Activated naive CD4-positive, alpha-beta T cell treated with anti-CD3 and anti-CD28 coated beads, Interleukin-2, amount 50 U/mL, for 72 hours (primary cell): ENCODE data around the gene SHROOM4. TPM values are rescaled to one million over a fixed set of nuclear protein-coding genes. Genes with fewer than 3 reads are reported as not detected.
A peak's percentile ranks its signal among the peaks of the same experiment; 100 is the strongest.

Source experiments
- ATAC-seq, 2 donors: fragments of 150-1000 bp; cut with Tn5 transposase; 2 replicates each; pipeline ENCODE4 v1.10.0; 2021; ENCODE audit warnings: mild to moderate bottlenecking in 2 of 2, moderate library complexity in 2 of 2
- DNase-seq, 2 donors: peaks; one replicate each; pipeline ENCODE4 v3.0.0; 2021 to 2022; ENCODE audit warnings: low spot score in 2 of 2
- H3K27ac Mint-ChIP-seq, 2 donors: one replicate each; pipeline ENCODE4 v1.8.0; 2022; ENCODE audit warnings: mild to moderate bottlenecking in 2 of 2, mixed read lengths in 2 of 2
- H3K36me3 Mint-ChIP-seq, 2 donors: one replicate each; pipeline ENCODE4 v1.8.0; 2022; ENCODE audit warnings: mixed read lengths in 2 of 2
- H3K9me3 Mint-ChIP-seq, 2 donors: one replicate each; pipeline ENCODE4 v1.8.0; 2022; ENCODE audit warnings: mixed read lengths in 2 of 2
- total RNA-seq, 2 donors: library from RNA; stranded (reverse); gene quantifications; one replicate each; pipeline ENCODE4 v1.2.3, GENCODE V29; 2022

SHROOM4 gene
- total RNA-seq, 2 donors from 2014 or later, result not detected

DNA sequence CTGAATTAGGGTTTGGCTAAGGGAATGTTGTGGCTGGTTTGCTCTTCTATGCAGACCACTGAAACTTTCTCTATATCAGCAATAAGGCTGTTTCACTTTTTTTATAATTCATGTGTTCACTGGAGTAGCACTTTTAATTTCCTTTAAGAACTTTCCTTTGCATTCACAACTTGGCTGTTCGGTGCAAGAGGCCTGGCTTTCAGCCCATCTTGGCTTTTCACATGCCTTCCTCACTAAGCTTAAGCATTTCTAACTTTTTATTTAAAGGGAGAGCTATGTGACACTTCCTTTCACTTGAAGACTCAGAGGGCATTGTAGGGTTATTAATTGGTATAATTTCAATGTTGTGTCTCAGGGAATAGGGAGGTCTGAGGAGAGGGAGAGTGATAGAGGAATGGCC is 142.3 kb downstream of the SHROOM4 start:
- H3K27ac Mint-ChIP-seq, result no peak overlapping the region
- ATAC-seq, result no peak

GRCh38 chrX:50668860-50669259 is 145.1 kb downstream of the SHROOM4 start:
- H3K27ac Mint-ChIP-seq, result no peak overlapping the region
- no peaks in the 10 kb centered on the region for H3K9me3 Mint-ChIP-seq
- no peaks in the 10 kb centered on the region for H3K36me3 Mint-ChIP-seq
- DNase-seq, result no peak
- ATAC-seq, result no peak

More for the DNA sequence above, 142.3 kb downstream of the SHROOM4 start:
- H3K36me3 Mint-ChIP-seq, result no peaks in the 10 kb centered on the region
- no peaks in the 10 kb centered on the region for H3K9me3 Mint-ChIP-seq
- DNase-seq, result no peak

DNA sequence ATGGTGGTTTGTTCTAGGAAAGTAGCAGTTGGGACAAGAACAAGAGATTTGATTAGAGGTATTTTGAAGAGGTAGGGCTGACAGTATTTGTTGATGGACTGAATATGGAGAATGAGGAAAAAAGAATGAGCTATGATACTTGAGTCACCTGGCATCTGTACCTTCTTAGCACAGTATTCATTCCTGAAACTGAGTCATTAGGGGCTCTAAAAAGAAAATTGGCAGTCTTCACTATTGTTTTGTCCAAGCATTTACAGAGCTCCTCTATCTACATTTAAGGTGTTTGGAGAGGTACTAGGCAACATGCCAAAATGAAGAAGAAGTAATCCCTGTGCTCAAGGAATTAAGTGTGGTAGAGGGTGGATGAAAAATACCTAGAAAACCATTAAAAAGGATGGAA is 165.8 kb downstream of the SHROOM4 start:
- no peak overlapping the region for H3K27ac Mint-ChIP-seq
- ATAC-seq, result no peak

GRCh38 chrX:50644496-50644895 is 169.5 kb downstream of the SHROOM4 start:
- H3K36me3 Mint-ChIP-seq, result no peaks in the 10 kb centered on the region
- DNase-seq (no peak), ATAC-seq (no peak)
- H3K9me3 Mint-ChIP-seq, result no peaks in the 10 kb centered on the region
- no peak overlapping the region for H3K27ac Mint-ChIP-seq

More for the DNA sequence above, 165.8 kb downstream of the SHROOM4 start:
- DNase-seq, result no peak
- Mint-ChIP-seq H3K36me3 (no peaks in the 10 kb centered on the region), H3K9me3 (no peaks in the 10 kb centered on the region)

DNA sequence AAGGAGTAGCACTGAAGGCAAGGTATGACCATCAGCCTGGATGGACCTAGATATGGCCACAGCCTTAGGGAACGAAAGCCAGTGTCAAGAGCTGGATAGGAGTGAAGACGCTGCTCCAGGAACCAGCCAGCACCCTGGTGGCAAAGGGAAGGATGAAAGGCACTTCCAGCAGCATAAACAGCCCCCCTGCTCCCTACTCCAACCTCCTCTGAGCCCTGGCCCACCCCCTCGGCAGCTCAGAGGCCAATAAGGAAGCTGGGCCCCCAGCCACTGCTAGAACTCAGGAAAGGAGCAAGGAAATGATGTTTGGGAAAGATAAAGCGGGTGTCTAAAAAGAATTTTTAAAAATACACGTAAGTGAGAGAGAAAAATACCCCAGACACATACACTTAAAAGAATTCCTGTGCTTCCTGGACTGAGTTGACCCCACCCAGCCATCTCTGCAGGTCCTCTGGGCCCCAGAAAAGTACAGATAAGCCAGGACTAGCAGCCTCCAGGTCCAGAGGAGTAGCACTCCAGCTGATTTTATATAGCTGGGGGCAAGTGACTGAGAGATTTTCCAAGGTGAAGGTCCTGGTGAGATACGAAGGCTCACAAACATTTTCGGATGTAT is 170.4 kb downstream of the SHROOM4 start:
- no peak for DNase-seq
- no peaks in the 10 kb centered on the region for H3K9me3 Mint-ChIP-seq

DNA sequence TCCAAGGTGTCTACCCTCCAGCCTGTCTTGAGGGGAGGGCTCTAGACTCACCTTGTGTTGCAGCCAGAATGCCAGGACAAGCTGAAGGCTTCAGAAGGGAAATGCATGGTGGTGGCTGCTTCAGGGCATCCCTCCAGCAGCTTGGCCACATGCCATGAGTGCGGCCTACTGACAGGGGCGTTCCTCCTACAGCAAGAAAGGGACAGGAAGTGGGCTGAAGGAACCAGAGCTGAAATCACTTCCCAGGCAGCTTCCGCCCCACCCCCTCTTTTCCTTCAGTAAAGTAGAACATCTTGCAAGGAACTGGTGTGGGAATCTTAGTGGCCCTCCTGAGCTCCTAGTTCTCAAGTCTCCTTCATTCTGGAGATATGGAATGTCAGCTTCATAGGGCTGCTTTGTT is 175.9 kb downstream of the SHROOM4 start:
- no peaks in the 10 kb centered on the region for H3K9me3 Mint-ChIP-seq
- no peaks in the 10 kb centered on the region for H3K36me3 Mint-ChIP-seq
- ATAC-seq, result no peak
- H3K27ac Mint-ChIP-seq, result no peak overlapping the region
- no peak for DNase-seq

More for the DNA sequence above, 170.4 kb downstream of the SHROOM4 start:
- H3K27ac Mint-ChIP-seq, result no peak overlapping the region
- no peak for ATAC-seq
- H3K36me3 Mint-ChIP-seq, result no peaks in the 10 kb centered on the region

GRCh38 chrX:50635817-50636365 is 178.1 kb downstream of the SHROOM4 start:
- H3K27ac Mint-ChIP-seq, result no peak overlapping the region
- no peaks in the 10 kb centered on the region for H3K36me3 Mint-ChIP-seq
- DNase-seq (no peak), ATAC-seq (no peak)
- no peaks in the 10 kb centered on the region for H3K9me3 Mint-ChIP-seq

DNA sequence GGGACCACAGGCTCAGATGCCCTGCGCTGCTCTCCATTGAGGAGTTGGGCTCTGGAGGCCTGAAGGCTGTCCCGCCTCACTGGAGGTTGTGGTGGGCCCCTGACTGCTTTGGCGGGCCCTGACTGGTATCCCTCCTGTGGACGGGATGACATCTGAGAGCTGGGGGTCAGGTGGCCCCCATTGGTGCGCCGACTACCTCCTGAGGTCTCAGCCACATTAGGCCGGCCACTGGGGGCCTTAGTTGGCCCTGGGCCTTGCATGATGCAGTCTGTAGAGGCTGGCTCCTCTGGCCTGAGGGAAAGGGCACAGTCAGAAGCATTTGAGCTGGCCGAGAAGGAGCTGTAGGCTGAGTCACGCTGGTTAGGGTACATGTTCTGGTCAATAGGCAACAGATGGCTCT is 178.8 kb downstream of the SHROOM4 start:
- DNase-seq, result no peak
- Mint-ChIP-seq H3K36me3 (no peaks in the 10 kb centered on the region), H3K9me3 (no peaks in the 10 kb centered on the region), H3K27ac (no peak overlapping the region)
- ATAC-seq, result no peak

DNA sequence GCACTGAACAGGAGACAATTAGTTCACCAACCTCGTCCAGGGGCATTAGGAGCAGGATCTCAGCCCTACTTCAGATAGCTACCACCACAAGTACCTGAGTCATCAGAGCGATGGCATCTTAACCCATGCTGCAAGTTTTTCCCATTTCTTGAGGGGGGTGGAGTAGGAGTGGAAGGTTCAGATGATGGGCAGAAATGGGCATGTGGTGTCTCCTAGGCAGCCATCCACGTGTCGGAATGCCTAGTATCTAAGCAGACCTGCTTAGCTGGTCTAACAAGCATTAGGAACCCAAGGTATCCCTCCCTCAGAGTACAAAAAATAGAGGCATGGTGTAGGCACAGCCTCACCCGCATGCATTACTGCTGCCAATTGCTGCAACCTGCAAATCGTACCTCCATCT is 184.2 kb downstream of the SHROOM4 start:
- Mint-ChIP-seq H3K9me3 (no peaks in the 10 kb centered on the region), H3K27ac (no peak overlapping the region), H3K36me3 (no peaks in the 10 kb centered on the region)
- DNase-seq, result no peak
- ATAC-seq, result no peak

- no peaks in the 10 kb centered on the region for H3K36me3 Mint-ChIP-seq
- DNase-seq, result no peak
- no peak overlapping the region for H3K27ac Mint-ChIP-seq
- H3K9me3 Mint-ChIP-seq, result no peaks in the 10 kb centered on the region
- no peak for ATAC-seq
Measured at GRCh38 chrX:50627696-50628095, 186.3 kb downstream of the SHROOM4 start.

DNA sequence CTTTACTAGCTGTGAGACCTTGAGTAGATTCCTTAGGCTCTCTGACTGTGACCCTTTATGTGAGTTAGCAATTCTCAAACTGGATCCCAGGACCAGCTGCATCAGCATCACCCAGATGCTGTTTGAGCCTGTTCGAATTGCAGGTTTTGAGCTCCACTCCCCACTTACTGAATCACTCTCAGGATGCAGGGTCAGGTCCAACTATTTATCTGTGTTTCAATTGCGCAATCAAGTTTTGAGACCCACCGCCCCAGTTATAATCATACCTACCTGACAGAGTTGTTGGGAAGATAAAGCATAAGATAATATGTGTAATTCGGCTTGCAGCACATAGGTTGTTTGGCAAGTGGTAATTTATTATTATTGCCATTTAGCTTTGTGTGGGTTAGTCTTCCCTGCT is 187.6 kb downstream of the SHROOM4 start:
- Mint-ChIP-seq H3K27ac (no peak overlapping the region), H3K36me3 (no peaks in the 10 kb centered on the region)
- ATAC-seq, result no peak

GRCh38 chrX:50622751-50623150 is 191.2 kb downstream of the SHROOM4 start:
- H3K36me3 Mint-ChIP-seq, result no peaks in the 10 kb centered on the region
- H3K9me3 Mint-ChIP-seq, result no peaks in the 10 kb centered on the region
- DNase-seq (no peak), ATAC-seq (peak in 1 of 2 donors; percentile 56)
- no peak overlapping the region for H3K27ac Mint-ChIP-seq

More for the DNA sequence above, 187.6 kb downstream of the SHROOM4 start:
- no peak for DNase-seq
- no peaks in the 10 kb centered on the region for H3K9me3 Mint-ChIP-seq

DNA sequence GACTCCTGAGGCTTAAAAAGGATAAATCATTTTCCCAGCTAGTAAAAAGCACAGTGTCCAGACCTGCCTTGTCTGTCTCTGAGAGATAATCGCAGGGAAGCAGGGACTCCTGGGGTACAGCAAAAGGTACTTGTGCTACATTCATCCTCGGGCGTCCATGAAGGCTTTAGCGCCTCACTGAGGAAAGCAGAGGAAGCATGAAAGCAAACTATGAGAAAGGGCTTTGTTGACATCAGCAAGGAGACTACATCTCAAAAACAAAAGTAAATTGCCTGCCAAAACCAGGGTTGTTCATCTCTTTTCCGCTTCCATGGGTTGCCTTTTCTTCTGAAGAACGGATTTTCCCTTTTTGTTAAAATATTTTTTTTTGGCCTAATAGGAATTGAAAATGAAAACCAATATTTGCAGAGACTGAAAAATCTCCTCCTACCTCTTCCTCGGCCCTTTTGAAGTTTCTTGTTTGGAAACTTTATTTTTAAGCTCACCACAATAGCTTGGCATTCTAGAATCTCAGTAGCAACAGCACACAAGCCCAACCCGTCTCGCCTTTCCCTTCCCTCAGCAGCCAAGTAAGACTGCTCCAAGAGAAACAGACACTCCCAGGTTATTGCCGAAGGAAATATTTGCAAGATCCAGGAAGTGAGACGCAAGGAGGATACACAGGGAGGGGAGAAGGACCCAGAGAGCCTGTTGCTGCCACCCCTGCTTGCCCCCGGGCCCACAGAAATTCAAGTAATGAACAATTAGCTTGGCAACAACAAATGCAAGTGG is 195.0 kb downstream of the SHROOM4 start:
- DNase-seq (no peak), ATAC-seq (no peak)
- Mint-ChIP-seq H3K9me3 (no peaks in the 10 kb centered on the region), H3K27ac (no peak overlapping the region), H3K36me3 (no peaks in the 10 kb centered on the region)

GRCh38 chrX:50617183-50617582 is 196.8 kb downstream of the SHROOM4 start:
- ATAC-seq (no peak), DNase-seq (no peak)
- Mint-ChIP-seq H3K9me3 (no peaks in the 10 kb centered on the region), H3K27ac (no peak overlapping the region), H3K36me3 (no peaks in the 10 kb centered on the region)

GRCh38 chrX:50615570-50616158 is 198.3 kb downstream of the SHROOM4 start:
- no peak for ATAC-seq
- H3K27ac Mint-ChIP-seq, result no peak overlapping the region
- no peaks in the 10 kb centered on the region for H3K9me3 Mint-ChIP-seq
- H3K36me3 Mint-ChIP-seq, result no peaks in the 10 kb centered on the region
- no peak for DNase-seq

- no peak overlapping the region for H3K27ac Mint-ChIP-seq
- ATAC-seq, result no peak
- H3K9me3 Mint-ChIP-seq, result no peaks in the 10 kb centered on the region
- no peaks in the 10 kb centered on the region for H3K36me3 Mint-ChIP-seq
- DNase-seq, result no peak
Measured at GRCh38 chrX:50614460-50614859, 199.5 kb downstream of the SHROOM4 start.

GRCh38 chrX:50613846-50614245 is 200.1 kb downstream of the SHROOM4 start:
- H3K27ac Mint-ChIP-seq, result no peak overlapping the region
- no peaks in the 10 kb centered on the region for H3K9me3 Mint-ChIP-seq
- H3K36me3 Mint-ChIP-seq, result no peaks in the 10 kb centered on the region
- DNase-seq (no peak), ATAC-seq (no peak)
